HepG2 (cell line): ENCODE measurements around the gene KCNAB3. TPM values are rescaled to one million over a fixed set of nuclear protein-coding genes. Genes with fewer than 3 reads are reported as not detected.

ENCODE experiments used
- CEBPG ChIP-seq: IDR thresholded peaks from 2 replicates; pipeline ENCODE4 v1.6.1; 2016
- CHD2 ChIP-seq: IDR thresholded peaks from 2 replicates; pipeline ENCODE4 v1.6.1; 2011; ENCODE audit warnings: low read depth, low read length, improper control_type of control experiment
- CREB1 ChIP-seq, 2 experiments: fragments of 450-650 bp in 1 of 2; IDR thresholded peaks; 2 replicates each; pipeline ENCODE4 v1.6.1; 2016 to 2017; ENCODE audit warnings: control low read depth in 1 of 2, mild to moderate bottlenecking in 1 of 2, missing compliant biosample characterization in 1 of 2, missing genetic modification characterization in 1 of 2
- FOXK2 ChIP-seq: fragments of 450-650 bp; IDR thresholded peaks from 2 replicates; pipeline ENCODE4 v1.6.1; 2016
- HINFP ChIP-seq: sonication (generic); formaldehyde crosslinking; IDR thresholded peaks from 2 replicates; pipeline ENCODE4 v1.4.0; 2020; ENCODE audit warnings: low read depth, mild to moderate bottlenecking, missing genetic modification reagents
- KDM3A ChIP-seq: IDR thresholded peaks from 2 replicates; pipeline ENCODE4 v1.6.1; 2018; ENCODE audit warnings: low read depth, missing compliant biosample characterization
- MXI1 ChIP-seq: IDR thresholded peaks from 3 replicates; pipeline ENCODE4 v1.6.1; 2012; ENCODE audit warnings: low read depth, low read length, inconsistent platforms, borderline replicate concordance
- NR2F1 ChIP-seq, 2 experiments: fragments of 450-650 bp in 1 of 2; formaldehyde crosslinking in 1 of 2; IDR thresholded peaks; 2 replicates each; pipeline versions ENCODE4 v1.5.0 to v1.6.1; 2016 to 2020; ENCODE audit warnings: mild to moderate bottlenecking in 1 of 2, missing compliant biosample characterization in 1 of 2, missing genetic modification reagents in 1 of 2, moderate library complexity in 1 of 2
- SOX6 ChIP-seq, 2 experiments: fragments of 450-650 bp in 1 of 2; sonication (generic) in 1 of 2; formaldehyde crosslinking in 1 of 2; IDR thresholded peaks; 2 replicates each; pipeline versions ENCODE4 v1.4.0 to v1.6.1; 2017 to 2020; ENCODE audit warnings: antibody characterized with exemption in 1 of 2, mild to moderate bottlenecking in 1 of 2, missing genetic modification reagents in 1 of 2
- TAF15 ChIP-seq: fragments of 200-400 bp; formaldehyde crosslinking; IDR thresholded peaks from one replicate; pipeline ENCODE4 v1.6.1; 2018; ENCODE audit warnings: mild to moderate bottlenecking, low read depth, low read length; ENCODE audit not compliant: poor library complexity, severe bottlenecking
- TOE1 ChIP-seq: sonication (generic); formaldehyde crosslinking; IDR thresholded peaks from 2 replicates; pipeline ENCODE4 v1.4.0; 2020; ENCODE audit warnings: mild to moderate bottlenecking, missing genetic modification reagents
- ZBTB34 ChIP-seq: sonication (generic); formaldehyde crosslinking; IDR thresholded peaks from 2 replicates; pipeline ENCODE4 v1.8.0; 2022; ENCODE audit warnings: mild to moderate bottlenecking, missing genetic modification reagents
- ZNF121 ChIP-seq: sonication (generic); formaldehyde crosslinking; IDR thresholded peaks from 2 replicates; pipeline ENCODE4 v1.5.0; 2020; ENCODE audit warnings: mild to moderate bottlenecking, missing genetic modification reagents
- ZNF503 ChIP-seq: sonication (generic); formaldehyde crosslinking; IDR thresholded peaks from 2 replicates; pipeline ENCODE4 v1.4.0; 2020; ENCODE audit warnings: missing genetic modification reagents
- ZNF609 ChIP-seq: sonication (generic); formaldehyde crosslinking; IDR thresholded peaks from 2 replicates; pipeline ENCODE4 v1.4.0; 2020; ENCODE audit warnings: mild to moderate bottlenecking, missing genetic modification reagents, borderline replicate concordance
- ZNF691 ChIP-seq: sonication (generic); formaldehyde crosslinking; IDR thresholded peaks from 2 replicates; pipeline ENCODE4 v1.4.0; 2020; ENCODE audit warnings: missing genetic modification reagents, low read depth, mild to moderate bottlenecking, borderline replicate concordance
- ZNF878 ChIP-seq: sonication (generic); formaldehyde crosslinking; IDR thresholded peaks from 2 replicates; pipeline ENCODE4 v1.8.1; 2023; ENCODE audit warnings: mild to moderate bottlenecking, missing genetic modification reagents, moderate library complexity
- polyA plus RNA-seq, 8 experiments: library from polyadenylated mRNA; depleted of rRNA in 3 of 8; stranded (reverse) in 7 of 8; unstranded in 1 of 8; fragments of >200 nt; fragmentation: Illumina TruSeq in 4 of 8; extraction: Trizol in 4 of 8; gene quantifications; 2 replicates each; pipeline versions ENCODE4 v1.2.1 to v1.2.3, GENCODE V29; 2011 to 2016; ENCODE audit warnings: low read depth in 4 of 8, missing spikeins in 1 of 8, mixed read lengths in 1 of 8; ENCODE audit not compliant: insufficient read depth in 1 of 8
- total RNA-seq, 5 experiments: library from RNA; depleted of rRNA; stranded (reverse); fragments of >200 nt; fragmentation: Illumina TruSeq; extraction: Trizol; gene quantifications; 2 replicates each; pipeline ENCODE4 v1.2.3, GENCODE V29; 2016; ENCODE audit warnings: low read depth in 1 of 5

The KCNAB3 gene
- total and polyA plus RNA-seq, 2 of the 13 experiments (the other 11 are each of a cell fraction or from before 2014, with no cell fraction given) = 0.29 to 0.88 TPM

GRCh38 chr17:7931709-7932482 lies 2.2 kb upstream of the KCNAB3 start, which contains the start of the genes CNTROB and TRAPPC1 (continued):
- TF ChIP-seq HINFP (CRISPR knock-in tag) (no peak), ZBTB34 (0 out of 2 replicates have a peak, but pooled peaks have one; percentile 34), TAF15 (peak; percentile 43), ZNF878 (CRISPR knock-in tag) (no peak), ZNF691 (no peak), NR2F1 (CRISPR knock-in tag; IDR thresholded peaks at IDR 0.05) (no peak), CEBPG (CRISPR knock-in tag) (peak; percentile 43), TOE1 (no peak), ZNF121 (CRISPR knock-in tag) (no peak), FOXK2 (no peak), ZNF503 (CRISPR knock-in tag) (no peak), KDM3A (CRISPR knock-in tag) (no peak), ZNF609 (CRISPR knock-in tag) (no peak), CHD2 (peak; percentile 89), MXI1 (no peak; the same call in 2 of the 3 replicates), CREB1 (IDR thresholded peaks at IDR 0.05) (peak; percentile 100), CREB1 (CRISPR knock-in tag; IDR thresholded peaks at IDR 0.05) (peak; percentile 96), SOX6 (IDR thresholded peaks at IDR 0.05) (no peak), SOX6 (CRISPR knock-in tag; IDR thresholded peaks at IDR 0.05) (0 out of 2 replicates have a peak, but pooled peaks have one; percentile 20)
